ENCODE data around the gene MRPL27. TPM values are rescaled to one million over a fixed set of nuclear protein-coding genes. Genes with fewer than 3 reads are reported as not detected.

Gene MRPL27
- total RNA-seq, 2 experiments from 2014 or later: 68.8 to 80.2 TPM

GRCh38 chr17:50318501-50319285 lies 54.3 kb downstream of the MRPL27 start:
- no peak overlapping the region for H3K4me2 ChIP-seq (ENCODE audit: low read length)
- no peaks in the 10 kb centered on the region for H3K36me3 ChIP-seq (ENCODE audit: insufficient read depth, low read length)
- no peak overlapping the region for H2AFZ ChIP-seq (ENCODE audit: low read length)
- H3K27ac ChIP-seq (ENCODE audit: low read depth, low read length, poor library complexity, severe bottlenecking): no peak overlapping the region
- no peak overlapping the region for H3K4me3 ChIP-seq (ENCODE audit: low read depth, low read length, poor library complexity, severe bottlenecking)
- no peaks in the 10 kb centered on the region for H3K79me2 ChIP-seq (ENCODE audit: insufficient read depth, low read depth, low read length)
- TF ChIP-seq CTCF (conservative IDR thresholded peaks at IDR 0.05; ENCODE audit: low read length) (no peak), EZH2phosphoT487 (IDR thresholded peaks at IDR 0.05; ENCODE audit: borderline replicate concordance, low read depth, low read length) (no peak)
- no peaks in the 10 kb centered on the region for H3K9me2 ChIP-seq (ENCODE audit: insufficient read depth, low read length)
- intact Hi-C loops (cut with micrococcal nuclease; ENCODE audit: unreplicated experiment): no loop called here
- BruUV-seq (replicated peaks): no TSS peak
- ChIA-PET POLR2A (no interaction called here), CTCF (ENCODE audit: unreplicated experiment) (interaction anchor here (0.5 kb wide), 1 partner anchor 641 kb away, joined by 7 read pairs; no protein-coding TSS in a partner anchor)
- no peaks in the 10 kb centered on the region for H3K4me1 ChIP-seq (ENCODE audit: insufficient read depth, low read length, poor library complexity, severe bottlenecking)
- H4K20me1 ChIP-seq (ENCODE audit: insufficient read depth, low read length): no peaks in the 10 kb centered on the region
- DNase-seq (ENCODE audit: low spot score): no peak
- no peaks in the 10 kb centered on the region for H3K9me3 ChIP-seq (ENCODE audit: low read length)

Small RNA genes lying within 50 kb of the gene (small RNA-seq; reads per million reads assigned to genes)
- not detected for gene RF00019

Other genes starting within 250 kb of the MRPL27 start
- gene SAMD14, start 243.0 kb downstream of the MRPL27 start, total RNA-seq (2014; rRNA removed; shearing (Covaris generic)): not detected in 2 replicates
- gene SAMD14, start 243.0 kb downstream of the MRPL27 start, total RNA-seq (2022): 0.13 and 0.59 TPM in 2 replicates
- 45.3 and 73.2 TPM in 2 replicates for gene PPP1R9B, start 222.5 kb downstream of the MRPL27 start, total RNA-seq (2014; rRNA removed; shearing (Covaris generic))
- gene PPP1R9B, start 222.5 kb downstream of the MRPL27 start, total RNA-seq (2022): 73.9 and 87.0 TPM in 2 replicates
- gene SGCA, start 207.2 kb downstream of the MRPL27 start, total RNA-seq (2014; rRNA removed; shearing (Covaris generic)): 0.57 TPM in 1 of 2 replicates, not detected in the other
- 1.1 TPM in 1 of 2 replicates, not detected in the other for gene SGCA, start 207.2 kb downstream of the MRPL27 start, total RNA-seq (2022)
- not detected in 2 replicates for gene COL1A1, start 171.6 kb downstream of the MRPL27 start, total RNA-seq (2014; rRNA removed; shearing (Covaris generic))
- not detected in 2 replicates for gene COL1A1, start 171.6 kb downstream of the MRPL27 start, total RNA-seq (2022)
- not detected in 2 replicates for gene TMEM92, start 98.7 kb downstream of the MRPL27 start, total RNA-seq (2014; rRNA removed; shearing (Covaris generic))
- not detected in 2 replicates for gene TMEM92, start 98.7 kb downstream of the MRPL27 start, total RNA-seq (2022)
- 22.4 and 22.5 TPM in 2 replicates for gene XYLT2, start 27.1 kb downstream of the MRPL27 start, total RNA-seq (2014; rRNA removed; shearing (Covaris generic))
- 20.9 and 25.5 TPM in 2 replicates for gene XYLT2, start 27.1 kb downstream of the MRPL27 start, total RNA-seq (2022)
- 25.2 and 34.0 TPM in 2 replicates for gene EME1, start within 50 bp of the MRPL27 start, total RNA-seq (2014; rRNA removed; shearing (Covaris generic))
- 34.2 and 38.2 TPM in 2 replicates for gene EME1, start within 50 bp of the MRPL27 start, total RNA-seq (2022)
- gene LRRC59, start 24.3 kb upstream of the MRPL27 start, total RNA-seq (2014; rRNA removed; shearing (Covaris generic)): 81.9 and 87.4 TPM in 2 replicates
- 111 and 125 TPM in 2 replicates for gene LRRC59, start 24.3 kb upstream of the MRPL27 start, total RNA-seq (2022)
- gene ACSF2, start 53.0 kb upstream of the MRPL27 start, total RNA-seq (2014; rRNA removed; shearing (Covaris generic)): 38.6 and 48.1 TPM in 2 replicates
- gene ACSF2, start 53.0 kb upstream of the MRPL27 start, total RNA-seq (2022): 42.7 and 48.2 TPM in 2 replicates
- not detected in 2 replicates for gene CHAD, start 95.7 kb upstream of the MRPL27 start, total RNA-seq (2014; rRNA removed; shearing (Covaris generic))
- not detected in 2 replicates for gene CHAD, start 95.7 kb upstream of the MRPL27 start, total RNA-seq (2022)
- gene RSAD1, start 105.7 kb upstream of the MRPL27 start, total RNA-seq (2014; rRNA removed; shearing (Covaris generic)): 22.6 and 25.0 TPM in 2 replicates
- 27.9 and 28.1 TPM in 2 replicates for gene RSAD1, start 105.7 kb upstream of the MRPL27 start, total RNA-seq (2022)
- gene MYCBPAP, start 135.3 kb upstream of the MRPL27 start, total RNA-seq (2014; rRNA removed; shearing (Covaris generic)): 3.0 and 5.0 TPM in 2 replicates
- gene MYCBPAP, start 135.3 kb upstream of the MRPL27 start, total RNA-seq (2022): 6.8 and 7.8 TPM in 2 replicates
- 0.28 TPM in 1 of 2 replicates, not detected in the other for gene EPN3, start 159.6 kb upstream of the MRPL27 start, total RNA-seq (2014; rRNA removed; shearing (Covaris generic))
- gene EPN3, start 159.6 kb upstream of the MRPL27 start, total RNA-seq (2022): 0.11 TPM in 1 of 2 replicates, not detected in the other
- 4.5 and 8.3 TPM in 2 replicates for gene SPATA20, start 174.0 kb upstream of the MRPL27 start, total RNA-seq (2014; rRNA removed; shearing (Covaris generic))
- gene SPATA20, start 174.0 kb upstream of the MRPL27 start, total RNA-seq (2022): 7.9 and 11.5 TPM in 2 replicates
- not detected in 2 replicates for gene CACNA1G, start 187.5 kb upstream of the MRPL27 start, total RNA-seq (2014; rRNA removed; shearing (Covaris generic))
- gene CACNA1G, start 187.5 kb upstream of the MRPL27 start, total RNA-seq (2022): not detected in 2 replicates

All from OCI-LY7 (cell line).